Measurements from ENCODE around the gene SEC14L1.

SEC14L1 gene

DNA sequence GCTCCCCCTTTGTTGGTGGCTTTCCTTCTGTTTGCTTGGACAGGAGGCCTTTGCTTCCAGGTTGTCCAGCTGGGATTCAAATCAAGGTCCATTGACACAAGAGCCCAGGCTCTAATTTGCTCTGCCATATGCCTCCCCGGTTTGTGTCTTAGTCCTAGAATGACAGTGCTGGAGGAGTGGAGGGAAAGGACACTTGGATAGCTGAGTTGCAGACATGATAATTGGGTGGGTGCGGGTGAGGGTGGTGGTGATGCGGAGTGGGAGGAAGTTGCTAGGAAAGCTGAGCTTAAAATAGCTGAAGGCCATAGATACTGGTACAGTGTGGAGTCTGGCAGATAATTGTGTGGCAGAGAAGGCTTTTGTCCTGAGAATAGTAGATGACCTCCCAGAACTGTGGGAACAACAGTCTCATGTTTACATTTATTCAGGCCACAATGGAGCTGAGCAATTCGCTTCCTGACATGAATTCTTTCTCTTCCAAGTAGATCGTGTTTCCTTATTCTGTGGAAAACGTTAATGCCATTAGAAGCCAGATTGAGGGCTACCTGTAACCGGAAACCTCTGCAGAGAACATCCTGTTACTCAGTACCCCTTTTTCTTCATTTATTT is 23.8 kb downstream of the SEC14L1 start:
- DNase-seq: peak; percentile 17

GRCh38 chr17:77165577-77165976 is 24.8 kb downstream of the SEC14L1 start:
- DNase-seq: no peak

DNA sequence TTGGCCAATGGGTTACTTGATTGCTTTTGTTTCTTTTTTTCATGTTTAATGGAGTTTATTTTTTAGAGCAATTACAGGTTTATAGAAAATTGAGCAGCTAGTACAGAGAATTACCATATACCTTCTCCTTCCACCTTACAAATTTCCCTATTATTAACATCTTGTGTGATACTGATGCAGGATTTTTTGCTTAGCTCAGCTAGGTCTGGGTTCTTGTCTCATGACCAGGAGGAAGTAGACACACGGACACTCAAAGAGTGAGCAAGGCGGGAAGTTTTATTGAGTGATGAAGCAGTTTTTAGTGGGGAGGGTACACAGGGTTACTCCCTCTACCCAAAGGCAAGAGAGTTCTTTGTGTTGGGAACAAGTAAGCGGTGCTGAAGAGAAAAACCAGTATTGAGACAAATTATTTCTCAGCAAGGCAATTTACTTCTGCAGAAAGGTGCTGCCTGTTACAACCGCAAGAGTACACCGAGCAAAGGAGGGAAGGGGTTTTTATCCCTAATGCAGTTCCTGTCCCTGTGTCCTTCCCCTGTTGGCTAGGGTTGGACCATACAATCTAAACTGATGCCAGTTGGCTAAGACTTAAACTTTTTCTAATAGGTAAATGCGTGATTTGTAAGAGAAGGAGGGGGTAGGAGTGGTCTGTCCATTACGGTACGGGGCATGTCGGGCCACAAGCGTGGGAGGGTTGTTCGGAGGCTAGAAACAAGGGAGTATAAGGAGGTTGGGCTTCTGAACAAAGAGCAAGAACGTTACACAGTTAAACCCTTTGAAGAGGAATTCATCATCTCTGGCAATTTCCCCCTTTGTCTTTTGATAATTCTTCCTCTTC is 26.9 kb downstream of the SEC14L1 start:
- DNase-seq: no peak

DNA sequence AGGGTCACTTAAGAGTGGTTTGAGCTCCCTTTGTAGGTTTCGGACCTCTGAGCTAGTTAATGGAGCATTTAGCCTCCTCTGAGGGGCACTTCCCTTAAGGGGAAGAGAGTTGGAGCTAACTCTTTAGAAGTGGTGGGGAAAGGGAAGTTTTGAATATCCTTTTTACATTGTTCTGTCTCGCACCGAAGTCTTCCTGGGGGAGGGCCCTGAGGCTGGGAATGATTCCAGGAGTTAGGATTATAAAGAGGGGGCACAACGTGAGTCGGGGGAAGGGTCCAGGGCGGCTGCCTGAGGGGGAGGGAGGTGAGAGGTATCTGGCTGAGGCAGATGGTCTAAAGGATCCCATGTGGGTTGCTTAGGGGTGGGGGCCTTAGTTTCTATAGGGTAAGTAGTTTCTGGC is 32.3 kb downstream of the SEC14L1 start:
- DNase-seq: no peak

DNA sequence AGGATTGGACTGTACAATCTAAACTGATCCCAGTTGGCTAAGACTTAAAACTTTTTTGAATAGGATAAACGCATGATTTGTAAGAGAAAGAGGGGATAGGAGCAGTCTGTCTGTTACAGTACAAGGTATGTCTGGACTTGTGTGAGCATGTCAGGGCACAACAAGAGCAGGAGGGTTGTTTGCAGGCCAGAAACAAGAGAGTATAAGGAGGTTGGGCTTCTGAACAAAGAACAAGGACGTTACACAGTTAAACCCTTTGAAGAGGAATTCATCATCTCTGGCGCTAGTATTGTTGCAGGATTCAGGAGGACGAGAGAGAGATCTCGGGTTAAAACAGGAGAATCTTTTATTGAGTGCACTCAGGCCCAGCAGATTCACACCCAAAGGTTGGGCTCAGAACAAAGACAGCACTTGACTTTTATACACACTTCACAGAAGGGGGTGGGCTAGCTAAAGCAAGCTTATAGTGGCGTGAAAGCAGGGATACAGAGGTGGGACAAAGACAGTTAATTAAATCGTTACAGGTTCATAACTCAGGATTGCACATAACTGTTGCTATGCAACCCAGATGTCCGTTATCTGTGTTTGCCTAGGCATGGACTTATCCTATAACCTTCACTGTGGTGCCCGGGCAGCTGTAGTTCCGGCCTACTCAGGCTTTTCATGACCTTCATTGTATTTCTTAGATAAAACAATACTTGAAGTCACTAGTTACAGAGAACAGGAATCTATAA is 34.3 kb downstream of the SEC14L1 start:
- no peak for DNase-seq

- DNase-seq: no peak
Observed at GRCh38 chr17:77177002-77177741, 36.4 kb downstream of the SEC14L1 start.

DNA sequence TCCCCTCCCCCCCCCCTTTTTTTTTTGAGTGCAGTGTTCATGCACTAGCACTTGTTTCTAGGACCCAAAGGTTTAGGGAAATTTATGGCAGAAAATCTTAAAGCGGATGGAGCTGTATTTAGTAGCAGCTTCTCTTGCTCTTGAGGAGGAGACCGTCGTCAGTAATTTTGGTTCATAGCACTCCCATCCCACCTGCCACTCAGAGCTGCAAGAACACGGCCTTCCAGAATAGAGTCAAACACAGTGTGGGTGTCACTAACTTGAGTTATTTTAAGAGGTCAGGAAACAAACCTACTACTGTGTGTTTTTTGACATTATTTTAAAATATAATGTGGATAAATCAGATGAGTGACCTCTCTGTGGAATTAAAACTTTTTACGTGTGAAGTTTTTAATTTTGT is 37.3 kb downstream of the SEC14L1 start:
- no peak for DNase-seq

DNA sequence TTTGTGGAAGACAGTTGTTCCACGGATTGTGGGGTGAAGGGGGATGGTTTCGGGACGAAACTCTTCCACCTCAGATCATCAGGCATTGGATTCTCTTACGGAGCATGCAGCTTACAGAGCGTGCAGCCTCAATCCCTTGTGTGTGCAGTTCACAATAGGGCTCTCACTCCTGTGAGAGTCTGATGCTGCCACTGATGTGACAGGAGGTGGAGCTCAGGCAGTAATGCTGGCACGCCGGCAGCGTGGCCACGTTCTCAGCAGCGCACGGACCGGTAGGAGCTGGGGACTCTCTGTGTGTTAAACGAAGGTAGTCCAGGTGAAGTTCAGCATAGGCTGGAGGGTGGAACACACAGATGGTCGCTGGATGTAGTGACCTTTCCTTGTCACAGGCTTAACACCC is 37.8 kb downstream of the SEC14L1 start:
- no peak for DNase-seq

GRCh38 chr17:77180503-77181357 is 40.0 kb downstream of the SEC14L1 start:
- DNase-seq: no peak

DNA sequence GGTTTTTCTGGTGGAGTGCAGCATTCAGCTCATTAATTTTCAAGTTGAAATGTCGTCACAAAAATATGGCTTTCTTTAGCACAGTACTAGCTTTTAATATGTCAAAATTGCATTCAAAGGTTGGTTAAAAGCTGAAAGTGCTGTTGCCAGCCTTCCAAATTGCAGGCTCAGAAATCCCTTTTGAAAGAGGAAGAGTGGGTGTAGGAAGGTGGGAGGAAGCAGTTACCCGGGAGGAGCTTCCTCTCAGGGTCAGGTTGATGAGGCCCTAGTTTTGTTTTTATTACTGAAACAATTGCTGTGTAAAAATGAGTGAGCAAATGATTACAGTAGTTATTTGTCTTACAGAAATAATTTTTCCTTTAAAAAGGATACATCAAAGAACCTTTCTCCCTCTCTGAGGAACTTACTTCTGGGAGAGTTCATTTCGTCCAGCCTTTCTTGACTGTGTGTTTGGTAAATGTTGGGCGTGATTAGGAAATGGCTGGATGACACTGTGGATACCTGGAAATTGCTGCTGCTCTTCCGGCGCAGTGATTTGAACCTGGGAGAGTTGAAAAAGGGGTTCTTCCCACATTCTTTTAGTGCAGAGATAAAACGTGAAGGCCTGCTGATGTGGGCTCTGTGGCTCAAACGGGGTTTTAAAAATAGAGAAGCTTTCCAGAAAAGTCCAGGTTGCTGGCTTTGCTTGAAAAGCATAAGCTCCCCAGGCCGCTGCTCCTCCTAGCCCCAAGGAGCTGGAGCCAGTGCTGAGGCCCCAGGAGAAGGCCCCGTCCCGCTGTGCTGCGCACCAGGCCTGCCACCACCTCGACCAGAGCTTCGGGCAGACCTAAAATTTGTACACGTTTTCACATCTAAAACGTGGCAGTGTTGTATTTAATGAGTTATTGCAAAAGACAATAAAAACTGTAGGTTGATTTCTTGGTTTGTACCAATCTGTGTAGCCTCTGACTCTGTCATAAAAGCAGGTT is 41.7 kb downstream of the SEC14L1 start:
- DNase-seq: no peak

DNA sequence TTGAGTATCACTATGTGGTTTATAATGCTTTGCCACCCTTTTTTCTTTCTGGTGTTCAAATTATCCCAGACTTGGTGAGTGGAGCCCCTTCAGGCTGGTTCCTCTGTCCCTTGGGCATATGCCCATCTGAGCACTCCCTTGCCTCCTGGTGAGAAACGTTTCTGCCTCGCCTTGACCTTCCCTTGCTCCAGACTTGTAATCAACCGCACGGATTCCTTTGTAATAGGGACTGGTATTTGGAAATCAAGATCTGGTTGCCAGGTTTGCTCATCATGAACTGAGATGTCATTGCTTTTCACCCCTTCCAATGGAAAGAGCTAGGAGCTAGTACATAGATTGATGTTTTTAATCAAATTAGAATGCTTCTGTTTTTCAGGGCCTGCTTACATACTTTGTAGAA is 43.7 kb downstream of the SEC14L1 start:
- DNase-seq: peak; percentile 75

DNA sequence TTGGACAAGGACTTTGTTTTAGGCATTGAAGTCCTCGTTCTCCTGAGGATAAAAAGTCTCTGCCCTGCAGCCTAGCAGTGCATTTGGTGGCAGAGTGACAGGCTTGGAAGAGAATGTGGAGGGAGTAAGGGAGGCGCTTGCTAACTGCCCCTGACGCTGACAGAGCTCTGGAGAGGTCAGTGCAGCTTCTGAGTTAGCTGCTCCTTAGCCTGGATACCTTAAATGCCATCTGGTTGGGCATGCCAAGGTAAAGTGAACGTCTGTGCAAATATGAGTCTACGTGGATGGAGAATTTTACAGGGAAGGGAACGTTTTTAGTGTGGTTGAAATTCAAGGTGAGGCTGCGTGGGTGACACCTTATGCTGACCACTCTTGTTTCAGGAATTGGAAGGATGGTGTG is 44.4 kb downstream of the SEC14L1 start:
- no peak for DNase-seq

- DNase-seq: no peak
Observed at GRCh38 chr17:77186141-77186604, 45.4 kb downstream of the SEC14L1 start.

GRCh38 chr17:77188084-77189066 is 47.6 kb downstream of the SEC14L1 start:
- no peak for DNase-seq

- no peak for DNase-seq
Observed at GRCh38 chr17:77189148-77189547, 48.4 kb downstream of the SEC14L1 start.

DNA sequence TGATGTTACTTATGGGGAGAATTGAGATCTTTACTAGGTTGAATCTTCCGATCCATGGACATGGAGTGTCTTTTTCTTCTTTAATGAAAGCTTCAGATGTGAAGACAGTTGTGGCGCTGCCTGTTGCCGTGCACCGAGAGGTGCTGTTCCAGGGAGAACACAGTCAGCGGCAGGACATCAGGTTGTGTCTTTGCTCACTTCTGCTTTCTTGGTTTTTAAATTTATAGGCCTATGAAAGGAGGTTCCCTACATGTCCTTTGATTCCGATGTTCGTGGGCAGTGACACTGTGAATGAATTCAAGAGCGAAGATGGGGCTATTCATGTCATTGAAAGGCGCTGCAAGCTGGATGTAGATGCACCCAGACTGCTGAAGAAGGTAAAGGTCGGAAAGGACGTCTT is 49.8 kb downstream of the SEC14L1 start:
- no peak for DNase-seq

GRCh38 chr17:77191244-77191643 is 50.5 kb downstream of the SEC14L1 start:
- DNase-seq: no peak

- no peak for DNase-seq
Observed at GRCh38 chr17:77193653-77194052, 52.9 kb downstream of the SEC14L1 start.

- no peak for DNase-seq
Observed at GRCh38 chr17:77194179-77194578, 53.4 kb downstream of the SEC14L1 start.

GRCh38 chr17:77196251-77196650 is 55.5 kb downstream of the SEC14L1 start:
- peak; percentile 23 for DNase-seq
